ENCODE results near the gene MYO5A.

Gene MYO5A

DNA sequence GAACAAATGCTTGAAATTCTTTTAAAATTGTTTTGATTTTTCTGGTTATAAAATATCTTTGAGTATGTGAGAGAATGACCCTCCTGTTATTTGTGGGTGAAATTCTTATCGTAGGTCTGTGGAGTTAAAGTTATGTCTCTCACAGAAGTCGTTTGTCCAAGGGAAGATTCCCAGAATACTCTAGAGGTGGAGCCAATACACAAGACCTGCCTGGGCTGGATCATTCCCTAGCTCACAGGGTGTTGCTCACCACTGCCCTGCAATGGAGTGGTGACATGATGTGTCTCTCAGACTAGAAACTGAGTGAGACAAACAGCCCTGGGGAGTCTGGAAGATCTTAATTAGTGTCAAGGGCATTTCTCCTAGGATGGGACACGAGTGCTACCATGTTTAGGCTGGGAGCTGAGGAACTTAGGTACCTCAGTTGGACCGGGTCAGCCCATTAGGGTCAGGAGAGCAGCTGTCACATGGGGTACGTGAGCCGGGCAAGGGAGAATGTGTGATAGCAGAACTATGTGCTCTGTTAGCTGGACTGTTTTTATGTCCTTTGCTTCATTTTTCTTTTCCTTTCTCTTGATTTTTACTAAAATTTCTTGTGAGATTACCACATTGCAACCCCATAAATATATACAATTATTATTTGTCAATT is 179.5 kb downstream of the MYO5A start:
- Histone ChIP-seq H2AFZ (ENCODE audit: low read depth) (no peak overlapping the region), H3K27ac (no peak overlapping the region), H3K4me2 (no peak overlapping the region), H3K9ac (no peak overlapping the region), H3K36me3 (ENCODE audit: insufficient read depth) (peaks cover 8% of the 10 kb centered on the region), H3K79me2 (ENCODE audit: insufficient read depth, low read depth) (no peaks in the 10 kb centered on the region), H3K4me3 (IDR thresholded peaks at IDR 0.05; ENCODE audit: insufficient read depth, low read depth, low read length) (no peak overlapping the region), H3K4me1 (ENCODE audit: low read depth, poor library complexity, severe bottlenecking) (peaks cover 19% of the 10 kb centered on the region), H4K20me1 (ENCODE audit: insufficient read depth) (no peaks in the 10 kb centered on the region), H3K27me3 (ENCODE audit: insufficient read depth, low read depth) (no peaks in the 10 kb centered on the region)
- TF ChIP-seq, protein P1, sequence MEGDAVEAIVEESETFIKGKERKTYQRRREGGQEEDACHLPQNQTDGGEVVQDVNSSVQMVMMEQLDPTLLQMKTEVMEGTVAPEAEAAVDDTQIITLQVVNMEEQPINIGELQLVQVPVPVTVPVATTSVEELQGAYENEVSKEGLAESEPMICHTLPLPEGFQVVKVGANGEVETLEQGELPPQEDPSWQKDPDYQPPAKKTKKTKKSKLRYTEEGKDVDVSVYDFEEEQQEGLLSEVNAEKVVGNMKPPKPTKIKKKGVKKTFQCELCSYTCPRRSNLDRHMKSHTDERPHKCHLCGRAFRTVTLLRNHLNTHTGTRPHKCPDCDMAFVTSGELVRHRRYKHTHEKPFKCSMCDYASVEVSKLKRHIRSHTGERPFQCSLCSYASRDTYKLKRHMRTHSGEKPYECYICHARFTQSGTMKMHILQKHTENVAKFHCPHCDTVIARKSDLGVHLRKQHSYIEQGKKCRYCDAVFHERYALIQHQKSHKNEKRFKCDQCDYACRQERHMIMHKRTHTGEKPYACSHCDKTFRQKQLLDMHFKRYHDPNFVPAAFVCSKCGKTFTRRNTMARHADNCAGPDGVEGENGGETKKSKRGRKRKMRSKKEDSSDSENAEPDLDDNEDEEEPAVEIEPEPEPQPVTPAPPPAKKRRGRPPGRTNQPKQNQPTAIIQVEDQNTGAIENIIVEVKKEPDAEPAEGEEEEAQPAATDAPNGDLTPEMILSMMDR (conservative IDR thresholded peaks at IDR 0.05; ENCODE audit: low read depth, low read length): no peak

DNA sequence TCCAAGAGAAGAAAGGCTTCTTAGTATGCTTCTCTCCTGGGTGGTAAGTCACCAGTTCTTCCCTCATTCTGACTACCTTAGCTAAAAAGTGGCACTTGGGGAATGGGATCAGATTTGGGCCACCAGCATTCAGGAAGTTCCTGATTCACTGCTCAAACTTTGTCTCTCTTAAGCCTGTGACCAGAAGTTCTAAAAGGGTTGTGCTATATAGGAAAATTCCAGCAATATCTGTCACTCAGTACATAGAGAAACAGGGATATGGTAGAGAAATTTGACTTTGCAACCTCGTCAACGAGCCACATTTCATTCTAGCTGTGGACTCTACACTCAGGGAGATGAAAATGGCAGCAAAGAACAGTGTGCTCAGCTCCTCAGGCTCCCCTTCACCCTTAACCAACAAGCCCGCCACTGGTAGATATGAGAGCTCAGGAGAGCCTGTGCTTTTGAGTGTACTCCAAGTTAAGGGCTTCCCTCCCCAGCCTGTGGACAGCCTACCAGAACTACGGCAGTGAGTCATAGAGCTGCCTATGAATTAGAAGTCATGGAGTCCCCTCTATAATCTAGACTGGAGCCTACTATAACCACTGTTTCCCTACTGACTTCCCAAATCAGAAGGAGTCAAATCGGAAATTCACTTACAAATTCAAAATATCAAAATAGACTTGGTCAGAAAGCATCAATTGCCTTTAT is 180.5 kb downstream of the MYO5A start:
- Histone ChIP-seq H3K27ac (no peak overlapping the region), H3K79me2 (ENCODE audit: insufficient read depth, low read depth) (no peaks in the 10 kb centered on the region), H3K4me2 (no peak overlapping the region), H3K4me1 (ENCODE audit: low read depth, poor library complexity, severe bottlenecking) (peaks cover 19% of the 10 kb centered on the region), H3K27me3 (ENCODE audit: insufficient read depth, low read depth) (no peaks in the 10 kb centered on the region), H2AFZ (ENCODE audit: low read depth) (no peak overlapping the region), H3K9ac (no peak overlapping the region), H4K20me1 (ENCODE audit: insufficient read depth) (no peaks in the 10 kb centered on the region), H3K36me3 (ENCODE audit: insufficient read depth) (peaks cover 8% of the 10 kb centered on the region), H3K4me3 (IDR thresholded peaks at IDR 0.05; ENCODE audit: insufficient read depth, low read depth, low read length) (no peak overlapping the region)
- TF ChIP-seq, protein P1 (conservative IDR thresholded peaks at IDR 0.05; ENCODE audit: low read depth, low read length): no peak

DNA sequence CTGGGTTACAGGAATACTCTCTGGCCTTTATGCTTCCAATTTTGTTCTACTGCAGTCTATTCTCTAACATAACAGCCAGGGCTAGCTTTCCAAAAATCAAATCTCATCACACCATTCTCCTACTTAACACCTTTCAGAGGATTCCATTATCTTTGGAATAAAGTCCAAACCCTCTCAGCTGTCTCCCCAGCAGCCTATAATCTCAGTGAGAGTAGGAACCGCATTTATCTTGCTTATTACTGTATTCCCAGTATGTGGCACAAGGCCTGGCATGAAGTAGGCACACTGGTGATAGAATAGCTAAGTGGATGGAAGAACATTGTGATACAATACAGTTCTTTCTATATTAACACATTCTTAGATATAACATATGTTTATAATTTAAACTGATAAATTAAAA is 184.1 kb downstream of the MYO5A start:
- H4K20me1 ChIP-seq (ENCODE audit: insufficient read depth): no peaks in the 10 kb centered on the region
- peaks cover 19% of the 10 kb centered on the region for H3K4me1 ChIP-seq (ENCODE audit: low read depth, poor library complexity, severe bottlenecking)
- H3K9ac ChIP-seq: no peak overlapping the region
- H2AFZ ChIP-seq (ENCODE audit: low read depth): no peak overlapping the region
- no peak overlapping the region for H3K4me3 ChIP-seq (IDR thresholded peaks at IDR 0.05; ENCODE audit: insufficient read depth, low read depth, low read length)
- H3K27me3 ChIP-seq (ENCODE audit: insufficient read depth, low read depth): no peaks in the 10 kb centered on the region
- peaks cover 3% of the 10 kb centered on the region; the same call in 1 of the 2 replicates for H3K36me3 ChIP-seq (ENCODE audit: insufficient read depth)
- no peaks in the 10 kb centered on the region for H3K79me2 ChIP-seq (ENCODE audit: insufficient read depth, low read depth)
- H3K4me2 ChIP-seq: no peak overlapping the region
- TF ChIP-seq, protein P1 (conservative IDR thresholded peaks at IDR 0.05; ENCODE audit: low read depth, low read length): no peak
- no peak overlapping the region for H3K27ac ChIP-seq

DNA sequence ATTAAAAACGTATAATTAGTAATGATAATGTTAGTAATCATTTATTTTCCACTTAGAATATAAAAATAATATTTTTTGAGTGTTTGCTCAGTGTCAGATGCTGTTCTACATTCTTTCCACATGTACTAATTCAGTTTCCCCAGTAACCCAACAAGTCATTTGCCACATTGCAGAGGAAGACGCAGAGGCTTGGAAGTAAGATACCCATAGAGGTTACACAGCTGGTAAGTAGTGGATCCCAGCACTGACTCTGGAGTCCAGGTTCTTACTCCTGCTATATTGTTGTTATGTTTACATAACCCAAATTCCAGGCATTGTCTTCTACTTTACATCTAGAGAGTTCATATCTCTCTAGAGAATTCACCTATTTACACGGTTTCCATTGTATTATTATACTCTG is 184.8 kb downstream of the MYO5A start:
- Histone ChIP-seq H3K4me3 (IDR thresholded peaks at IDR 0.05; ENCODE audit: insufficient read depth, low read depth, low read length) (no peak overlapping the region), H3K4me1 (ENCODE audit: low read depth, poor library complexity, severe bottlenecking) (peaks cover 23% of the 10 kb centered on the region), H3K9ac (no peak overlapping the region), H2AFZ (ENCODE audit: low read depth) (no peak overlapping the region), H3K4me2 (no peak overlapping the region), H3K27me3 (ENCODE audit: insufficient read depth, low read depth) (no peaks in the 10 kb centered on the region), H3K79me2 (ENCODE audit: insufficient read depth, low read depth) (no peaks in the 10 kb centered on the region), H4K20me1 (ENCODE audit: insufficient read depth) (no peaks in the 10 kb centered on the region), H3K36me3 (ENCODE audit: insufficient read depth) (no peaks in the 10 kb centered on the region; the same call in 1 of the 2 replicates), H3K27ac (no peak overlapping the region)
- TF ChIP-seq, protein P1 (conservative IDR thresholded peaks at IDR 0.05; ENCODE audit: low read depth, low read length): no peak

Data from KMS-11 (cell line).